BLaER1 treated with 17β-estradiol and CSF1 and Interleukin-3, amounts not matched to agents 10 nM and 100 nM (cell line): ENCODE data around the gene S100Z.

Source experiments
- H3K27ac ChIP-seq, 11 experiments: shearing (Covaris generic); formaldehyde crosslinking; 2 replicates each; pipeline ENCODE4 v1.8.1; 2022
- H3K27me3 ChIP-seq, 11 experiments: shearing (Covaris generic); formaldehyde crosslinking; 2 replicates each; pipeline ENCODE4 v1.8.1; 2022
- H3K36me3 ChIP-seq, 11 experiments: shearing (Covaris generic); formaldehyde crosslinking; 2 replicates each; pipeline ENCODE4 v1.8.1; 2022
- H3K4me1 ChIP-seq, 10 experiments: shearing (Covaris generic); formaldehyde crosslinking; 2 replicates each; pipeline ENCODE4 v1.8.1; 2022
- H3K4me2 ChIP-seq, 11 experiments: shearing (Covaris generic); formaldehyde crosslinking; 2 replicates each; pipeline ENCODE4 v1.8.1; 2022
- H3K4me3 ChIP-seq, 10 experiments: shearing (Covaris generic); formaldehyde crosslinking; 2 replicates each; pipeline ENCODE4 v1.8.1; 2022
- H3K9ac ChIP-seq, 11 experiments: shearing (Covaris generic); formaldehyde crosslinking; 2 replicates each; pipeline ENCODE4 v1.8.1; 2022
- H3K9me3 ChIP-seq, 11 experiments: shearing (Covaris generic); formaldehyde crosslinking; replicated peaks in 1 of 11; 2 replicates each; pipeline ENCODE4 v1.8.1; 2022
- H4K20me1 ChIP-seq, 11 experiments: shearing (Covaris generic); formaldehyde crosslinking; 2 replicates each; pipeline ENCODE4 v1.8.1; 2022
- Cebpa-rat ChIP-seq, 11 experiments: shearing (Covaris generic); IDR thresholded peaks; 2 replicates each; pipeline ENCODE4 v1.8.1; 2022

Gene S100Z

GRCh38 chr5:76859591-76860247 lies 9.9 kb downstream of the S100Z start:
- peaks cover 19 to 32% (median 27%) of the 10 kb centered on the region in 10 experiments for H3K4me1 ChIP-seq
- H3K4me3 ChIP-seq = no peak overlapping the region
- H3K27ac ChIP-seq = no peak overlapping the region
- peaks cover 0 to 6% (median 0%) of the 10 kb centered on the region in 11 experiments; a peak in 1 of 22 replicates for H3K36me3 ChIP-seq
- H3K4me2 ChIP-seq = peak overlapping the region in 1 of 11 experiments; percentile 12; a peak in 1 of 22 replicates
- no peak for TF ChIP-seq Cebpa-rat (IDR thresholded peaks at IDR 0.05)
- H3K27me3 ChIP-seq = no peaks in the 10 kb centered on the region
- H4K20me1 ChIP-seq = no peaks in the 10 kb centered on the region
- no peak overlapping the region for H3K9ac ChIP-seq
- H3K9me3 ChIP-seq = peaks cover 6 to 16% (median 7%) of the 10 kb centered on the region in 11 experiments; a peak in 19 of 22 replicates

GRCh38 chr5:76861612-76862011 lies 11.8 kb downstream of the S100Z start:
- Histone ChIP-seq H3K9ac (no peak overlapping the region), H3K36me3 (no peaks in the 10 kb centered on the region), H3K27ac (no peak overlapping the region), H3K4me3 (no peak overlapping the region), H3K27me3 (no peaks in the 10 kb centered on the region), H4K20me1 (no peaks in the 10 kb centered on the region), H3K4me2 (no peak overlapping the region), H3K9me3 (0 out of 22 replicates have a peak, but pooled peaks cover 0 to 8% (median 0%) of the 10 kb centered on the region in 11 experiments), H3K4me1 (peaks cover under 1 to 14% (median 8%) of the 10 kb centered on the region in 10 experiments; a peak in 19 of 20 replicates)
- no peak for TF ChIP-seq Cebpa-rat (IDR thresholded peaks at IDR 0.05)

GRCh38 chr5:76863001-76863400 lies 13.2 kb downstream of the S100Z start:
- Histone ChIP-seq H3K9ac (no peak overlapping the region), H3K9me3 (no peaks in the 10 kb centered on the region), H4K20me1 (no peaks in the 10 kb centered on the region), H3K27ac (no peak overlapping the region), H3K36me3 (no peaks in the 10 kb centered on the region), H3K4me2 (no peak overlapping the region), H3K4me3 (no peak overlapping the region), H3K4me1 (peaks cover 0 to 4% (median 0%) of the 10 kb centered on the region in 10 experiments; a peak in 2 of 20 replicates), H3K27me3 (no peaks in the 10 kb centered on the region)
- no peak for TF ChIP-seq Cebpa-rat (IDR thresholded peaks at IDR 0.05)

GRCh38 chr5:76866503-76866902 lies 16.7 kb downstream of the S100Z start:
- Histone ChIP-seq H3K36me3 (no peaks in the 10 kb centered on the region), H3K9me3 (no peaks in the 10 kb centered on the region), H3K4me2 (no peak overlapping the region), H3K27ac (no peak overlapping the region), H4K20me1 (no peaks in the 10 kb centered on the region), H3K9ac (no peak overlapping the region), H3K4me1 (no peaks in the 10 kb centered on the region; a peak in 1 of 20 replicates), H3K27me3 (no peaks in the 10 kb centered on the region), H3K4me3 (no peak overlapping the region)
- TF ChIP-seq Cebpa-rat (IDR thresholded peaks at IDR 0.05) = no peak

GRCh38 chr5:76867038-76867437 lies 17.2 kb downstream of the S100Z start:
- Histone ChIP-seq H3K4me3 (no peak overlapping the region), H3K36me3 (no peaks in the 10 kb centered on the region), H3K9me3 (no peaks in the 10 kb centered on the region), H3K4me1 (no peaks in the 10 kb centered on the region; a peak in 1 of 20 replicates), H3K27ac (no peak overlapping the region), H3K9ac (no peak overlapping the region), H3K27me3 (no peaks in the 10 kb centered on the region), H4K20me1 (no peaks in the 10 kb centered on the region), H3K4me2 (no peak overlapping the region)
- TF ChIP-seq Cebpa-rat (IDR thresholded peaks at IDR 0.05) = no peak

- TF ChIP-seq Cebpa-rat (IDR thresholded peaks at IDR 0.05) = no peak
- Histone ChIP-seq H3K9me3 (no peaks in the 10 kb centered on the region), H4K20me1 (no peaks in the 10 kb centered on the region), H3K4me2 (no peak overlapping the region), H3K27ac (no peak overlapping the region), H3K4me1 (no peaks in the 10 kb centered on the region; a peak in 1 of 20 replicates), H3K9ac (no peak overlapping the region), H3K27me3 (no peaks in the 10 kb centered on the region), H3K4me3 (no peak overlapping the region), H3K36me3 (no peaks in the 10 kb centered on the region)
Observed at GRCh38 chr5:76867827-76868693, 18.2 kb downstream of the S100Z start.

GRCh38 chr5:76870046-76870445 lies 20.2 kb downstream of the S100Z start:
- no peaks in the 10 kb centered on the region for H3K27me3 ChIP-seq
- no peaks in the 10 kb centered on the region for H3K9me3 ChIP-seq
- peaks cover 10 to 16% (median 11%) of the 10 kb centered on the region in 10 experiments for H3K4me1 ChIP-seq
- no peak overlapping the region for H3K4me3 ChIP-seq
- no peak overlapping the region for H3K4me2 ChIP-seq
- no peaks in the 10 kb centered on the region for H3K36me3 ChIP-seq
- H3K9ac ChIP-seq = no peak overlapping the region
- H4K20me1 ChIP-seq = no peaks in the 10 kb centered on the region
- no peak for TF ChIP-seq Cebpa-rat (IDR thresholded peaks at IDR 0.05)
- no peak overlapping the region for H3K27ac ChIP-seq

- no peaks in the 10 kb centered on the region for H3K36me3 ChIP-seq
- H3K4me2 ChIP-seq = peak overlapping the region; percentile 0 to 70 (median 47); a peak in 21 of 22 replicates
- no peaks in the 10 kb centered on the region for H3K9me3 ChIP-seq
- H3K27ac ChIP-seq = no peak overlapping the region; a peak in 1 of 22 replicates
- H3K4me3 ChIP-seq = no peak overlapping the region
- H3K27me3 ChIP-seq = no peaks in the 10 kb centered on the region
- H3K4me1 ChIP-seq = peaks cover 10 to 26% (median 15%) of the 10 kb centered on the region in 10 experiments
- TF ChIP-seq Cebpa-rat (IDR thresholded peaks at IDR 0.05) = no peak
- H3K9ac ChIP-seq = no peak overlapping the region
- H4K20me1 ChIP-seq = no peaks in the 10 kb centered on the region
Observed at GRCh38 chr5:76874088-76874581, 24.3 kb downstream of the S100Z start.

- Histone ChIP-seq H3K4me3 (no peak overlapping the region), H3K9ac (no peak overlapping the region), H4K20me1 (no peaks in the 10 kb centered on the region), H3K36me3 (no peaks in the 10 kb centered on the region), H3K4me1 (no peaks in the 10 kb centered on the region), H3K27ac (no peak overlapping the region), H3K4me2 (no peak overlapping the region), H3K27me3 (no peaks in the 10 kb centered on the region), H3K9me3 (no peaks in the 10 kb centered on the region)
- TF ChIP-seq Cebpa-rat (IDR thresholded peaks at IDR 0.05) = no peak
Observed at GRCh38 chr5:76888733-76889300, 39.0 kb downstream of the S100Z start.
